Liver (tissue), 3 donors: Measurements from ENCODE around the gene IARS1.

ENCODE experiments used
- ATF3 ChIP-seq: IDR thresholded peaks from 2 replicates; pipeline ENCODE4 v1.6.1; 2016; ENCODE audit warnings: antibody characterized with exemption
- CTCF ChIP-seq: fragments of 150-350 bp; IDR thresholded peaks from 2 replicates; pipeline ENCODE4 v1.5.1; 2017; ENCODE audit warnings: improper control_type of control experiment, low read depth, low read length; ENCODE audit not compliant: missing input control
- EGR1 ChIP-seq, 2 donors: IDR thresholded peaks; 2 replicates each; pipeline ENCODE4 v1.6.1; 2016 to 2018; ENCODE audit warnings: antibody characterized with exemption in 2 of 2, low read depth in 2 of 2
- FOXA1 ChIP-seq: IDR thresholded peaks from 2 replicates; pipeline ENCODE4 v1.6.1; 2016; ENCODE audit warnings: antibody characterized with exemption
- FOXA2 ChIP-seq: IDR thresholded peaks from 2 replicates; pipeline ENCODE4 v1.6.1; 2016; ENCODE audit warnings: antibody characterized with exemption
- GABPA ChIP-seq, 2 donors: IDR thresholded peaks in 1 of 2; conservative IDR thresholded peaks in 1 of 2; 2 replicates each; pipeline ENCODE4 v1.6.1; 2016; ENCODE audit warnings: antibody characterized with exemption in 2 of 2, mild to moderate bottlenecking in 1 of 2, moderate library complexity in 1 of 2
- JUND ChIP-seq, 2 donors: IDR thresholded peaks; 2 replicates each; pipeline ENCODE4 v1.6.1; 2016; ENCODE audit warnings: antibody characterized with exemption in 2 of 2
- MAX ChIP-seq: IDR thresholded peaks from 2 replicates; pipeline ENCODE4 v1.6.1; 2016; ENCODE audit warnings: antibody characterized with exemption
- REST ChIP-seq: IDR thresholded peaks from 2 replicates; pipeline ENCODE4 v1.6.1; 2016; ENCODE audit warnings: antibody characterized with exemption, mild to moderate bottlenecking
- RXRA ChIP-seq, 2 donors: IDR thresholded peaks; 2 replicates each; pipeline ENCODE4 v1.6.1; 2017 to 2018; ENCODE audit warnings: antibody characterized with exemption in 2 of 2, mild to moderate bottlenecking in 1 of 2
- SP1 ChIP-seq: IDR thresholded peaks from 2 replicates; pipeline ENCODE4 v1.6.1; 2018; ENCODE audit warnings: antibody characterized with exemption, mild to moderate bottlenecking
- TAF1 ChIP-seq: conservative IDR thresholded peaks from 2 replicates; pipeline ENCODE4 v1.6.1; 2016; ENCODE audit warnings: antibody characterized with exemption, mild to moderate bottlenecking
- ZBTB33 ChIP-seq: IDR thresholded peaks from 2 replicates; pipeline ENCODE4 v1.6.1; 2016; ENCODE audit warnings: antibody characterized with exemption
- donor health status: healthy.
- donor health status: healthy.

GRCh38 chr9:92266486-92266885 lies 27.0 kb downstream of the IARS1 start:
- no peak for TF ChIP-seq CTCF
- TF ChIP-seq FOXA1 = no peak
- no peak for TF ChIP-seq REST
- no peak for TF ChIP-seq EGR1 (IDR thresholded peaks at IDR 0.05; ENCODE audit: low read depth in 2 of 2)
- TF ChIP-seq JUND (IDR thresholded peaks at IDR 0.05) = no peak
- TF ChIP-seq RXRA (IDR thresholded peaks at IDR 0.05) = no peak
- TF ChIP-seq TAF1 = no peak
- TF ChIP-seq SP1 = no peak
- TF ChIP-seq ZBTB33 = no peak
- TF ChIP-seq FOXA2 = no peak
- TF ChIP-seq ATF3 = no peak
- no peak for TF ChIP-seq GABPA (IDR thresholded peaks at IDR 0.05 in 1 of 2, conservative IDR thresholded peaks at IDR 0.05 in 1 of 2)
- no peak for TF ChIP-seq MAX
